Peyer's patch (tissue), 4 donors: ENCODE results near the gene TPM2.

Experiments used
- CTCF ChIP-seq, 6 experiments: fragments of 450-650 bp in 4 of 6; fragments of 200-600 bp in 2 of 6; sonication (generic) in 1 of 6; IDR thresholded peaks; one replicate each; pipeline ENCODE4 v1.5.1; 2017 to 2019; ENCODE audit warnings: antibody characterized with exemption in 6 of 6, mild to moderate bottlenecking in 3 of 6, moderate library complexity in 1 of 6
- POLR2A ChIP-seq, 2 donors: fragments of 450-650 bp; IDR thresholded peaks; one replicate each; pipeline ENCODE4 v1.5.1; 2017; ENCODE audit warnings: antibody characterized with exemption in 2 of 2, mild to moderate bottlenecking in 2 of 2, moderate library complexity in 2 of 2

- TF ChIP-seq POLR2A (IDR thresholded peaks at IDR 0.05) (no peak), CTCF (IDR thresholded peaks at IDR 0.05) (no peak)
Observed at GRCh38 chr9:35686222-35687203, 3.2 kb downstream of the TPM2 start.
